H1 (cell line): ENCODE measurements around the gene CPHXL. TPM values are rescaled to one million over a fixed set of nuclear protein-coding genes. Genes with fewer than 3 reads are reported as not detected.

Experiments used
- ATF3 ChIP-seq: IDR thresholded peaks from 2 replicates; pipeline ENCODE4 v1.6.1; 2011; ENCODE audit warnings: low read depth, mild to moderate bottlenecking, low read length; ENCODE audit not compliant: insufficient read depth
- JUND ChIP-seq: IDR thresholded peaks from 2 replicates; pipeline ENCODE4 v1.6.1; 2011; ENCODE audit warnings: mild to moderate bottlenecking, improper control_type of control experiment, low read length
- RAD21 ChIP-seq, 2 experiments: IDR thresholded peaks in 1 of 2; conservative IDR thresholded peaks in 1 of 2; 2 replicates each; pipeline ENCODE4 v1.6.1; 2011; ENCODE audit warnings: low read depth in 2 of 2, low read length in 2 of 2, improper control_type of control experiment in 1 of 2, inconsistent platforms in 1 of 2, mild to moderate bottlenecking in 1 of 2, moderate library complexity in 1 of 2
- polyA plus RNA-seq, 7 experiments: library from polyadenylated mRNA; depleted of rRNA in 3 of 7; stranded (reverse) in 5 of 7; unstranded in 2 of 7; fragments of >200 nt in 5 of 7; fragments of 200-250 nt in 2 of 7; gene quantifications; 1 replicate in 5 of 7; 2 replicates in 1 of 7; 4 replicates in 1 of 7; pipeline versions ENCODE4 v1.2.1 to v1.2.3, GENCODE V29; 2011 to 2013; ENCODE audit warnings: missing spikeins in 2 of 7, mixed read lengths in 2 of 7
- total RNA-seq: library from RNA; stranded (reverse); fragmentation: NEBNext Ultra II Directional; extraction: Animal tissue kit (Norgen Biotek cat#: 25700); gene quantifications from 2 replicates; pipeline ENCODE4 v1.2.1, GENCODE V29; 2021

CPHXL gene
- total and polyA plus RNA-seq, 2 of the 8 experiments (the other 6 are each of a cell fraction or from before 2014, with no cell fraction given): not detected

GRCh38 chr16:75727221-75727620, 931 bp upstream of the CPHXL start (continued):
- TF ChIP-seq ATF3 (no peak), JUND (no peak), RAD21 (IDR thresholded peaks at IDR 0.05 in 1 of 2, conservative IDR thresholded peaks at IDR 0.05 in 1 of 2; ENCODE audit: low read depth in 2 of 2, low read length in 2 of 2) (no peak)
